Neuronal stem cell (in vitro differentiated cells): ENCODE results near the gene ITGA2.
A peak's percentile ranks its signal among the peaks of the same experiment; 100 is the strongest.

Source experiments
- DNase-seq: peaks from one replicate; pipeline ENCODE4 v3.0.0-alpha.2; 2013; ENCODE audit warnings: low spot score
- H2AFZ ChIP-seq: one replicate; pipeline ENCODE4 v1.6.1; 2013; ENCODE audit warnings: mild to moderate bottlenecking, low read length, inconsistent platforms
- H2AK5ac ChIP-seq: 2 replicates; pipeline ENCODE4 v1.6.1; 2013; ENCODE audit warnings: low read depth, mild to moderate bottlenecking, inconsistent platforms, low read length, moderate library complexity, mixed read lengths
- H2BK120ac ChIP-seq: 2 replicates; pipeline ENCODE4 v1.6.1; 2013; ENCODE audit warnings: low read depth, mild to moderate bottlenecking, inconsistent platforms, low read length, moderate library complexity, mixed read lengths
- H2BK12ac ChIP-seq: one replicate; pipeline ENCODE4 v1.6.1; 2013; ENCODE audit warnings: low read length, inconsistent platforms
- H2BK15ac ChIP-seq: 2 replicates; pipeline ENCODE4 v1.6.1; 2013; ENCODE audit warnings: mild to moderate bottlenecking, low read length, inconsistent platforms, mixed read lengths
- H2BK5ac ChIP-seq: one replicate; pipeline ENCODE4 v1.6.1; 2013; ENCODE audit warnings: inconsistent platforms, mild to moderate bottlenecking, low read length, moderate library complexity
- H3K14ac ChIP-seq: one replicate; pipeline ENCODE4 v1.6.1; 2013; ENCODE audit warnings: low read length, inconsistent platforms
- H3K18ac ChIP-seq: 2 replicates; pipeline ENCODE4 v1.6.1; 2013; ENCODE audit warnings: low read length, inconsistent platforms
- H3K23ac ChIP-seq: 2 replicates; pipeline ENCODE4 v1.6.1; 2013; ENCODE audit warnings: low read depth, mild to moderate bottlenecking, mixed read lengths, low read length, inconsistent platforms; ENCODE audit not compliant: poor library complexity
- H3K27ac ChIP-seq: replicated peaks from 3 replicates; pipeline ENCODE4 v1.5.1; 2013; ENCODE audit warnings: low read length, inconsistent platforms
- H3K27me3 ChIP-seq, 3 experiments: 2 replicates each; pipeline ENCODE4 v1.6.1; 2013; ENCODE audit warnings: low read length in 3 of 3, mild to moderate bottlenecking in 2 of 3, inconsistent platforms in 1 of 3, low read depth in 1 of 3, mixed read lengths in 1 of 3, moderate library complexity in 1 of 3; ENCODE audit not compliant: control insufficient read depth in 3 of 3, insufficient read depth in 3 of 3
- H3K36me3 ChIP-seq, 2 donors: replicated peaks in 1 of 2; 2 replicates each; pipeline ENCODE4 v1.6.1; 2013; ENCODE audit warnings: low read length in 2 of 2; ENCODE audit not compliant: control insufficient read depth in 2 of 2, insufficient read depth in 2 of 2
- H3K4ac ChIP-seq: 2 replicates; pipeline ENCODE4 v1.6.1; 2013; ENCODE audit warnings: inconsistent platforms, mild to moderate bottlenecking, low read length, moderate library complexity
- H3K4me1 ChIP-seq, 2 donors: 1 replicate in 1 of 2; 2 replicates in 1 of 2; pipeline ENCODE4 v1.6.1; 2013; ENCODE audit warnings: low read length in 2 of 2, low read depth in 1 of 2; ENCODE audit not compliant: control insufficient read depth in 2 of 2, insufficient read depth in 1 of 2
- H3K4me2 ChIP-seq: one replicate; pipeline ENCODE4 v1.6.1; 2013; ENCODE audit warnings: mild to moderate bottlenecking, low read length, inconsistent platforms; ENCODE audit not compliant: insufficient read depth, poor library complexity, severe bottlenecking
- H3K4me3 ChIP-seq, 2 donors: 2 replicates each; pipeline ENCODE4 v1.5.1; 2013; ENCODE audit warnings: low read length in 2 of 2, mild to moderate bottlenecking in 2 of 2, inconsistent platforms in 1 of 2, moderate library complexity in 1 of 2
- H3K79me1 ChIP-seq: one replicate; pipeline ENCODE4 v1.6.1; 2013; ENCODE audit warnings: low read depth, mild to moderate bottlenecking, inconsistent platforms, low read length, moderate library complexity
- H3K9ac ChIP-seq: one replicate; pipeline ENCODE4 v1.6.1; 2013; ENCODE audit warnings: mild to moderate bottlenecking, low read depth, low read length, inconsistent platforms; ENCODE audit not compliant: poor library complexity
- H3K9me3 ChIP-seq, 2 donors: replicated peaks in 1 of 2; 2 replicates each; pipeline versions ENCODE3 to v1.6.1; 2013; ENCODE audit warnings: low read length in 2 of 2, mild to moderate bottlenecking in 2 of 2, inconsistent platforms in 1 of 2, low read depth in 1 of 2, mixed read lengths in 1 of 2, moderate library complexity in 1 of 2; ENCODE audit not compliant: control insufficient read depth in 2 of 2, insufficient read depth in 1 of 2
- H4K8ac ChIP-seq: one replicate; pipeline ENCODE4 v1.6.1; 2013; ENCODE audit warnings: low read depth, mild to moderate bottlenecking, inconsistent platforms, low read length, moderate library complexity
- H4K91ac ChIP-seq: one replicate; pipeline ENCODE4 v1.6.1; 2013; ENCODE audit warnings: low read length, low read depth, mild to moderate bottlenecking, inconsistent platforms; ENCODE audit not compliant: poor library complexity
- WGBS, 2 donors: extraction: QIAGEN DNeasy Blood & Tissue Kit; methylation state at CpG; one replicate each; pipeline ENCODE4 v1.1.7; 2013; ENCODE audit warnings: missing lambda C conversion rate in 2 of 2, mixed read lengths in 1 of 2; ENCODE audit not compliant: insufficient read length in 2 of 2, insufficient replicate concordance in 1 of 2; ENCODE audit errors: extremely low coverage in 2 of 2; 5-methylcytosine and 5-hydroxymethylcytosine counted together

The ITGA2 gene

GRCh38 chr5:53023969-53024368 is 34.8 kb downstream of the ITGA2 start:
- Histone ChIP-seq H2BK5ac (no peak overlapping the region), H3K9ac (no peak overlapping the region), H3K18ac (no peak overlapping the region), H2AFZ (no peak overlapping the region), H2AK5ac (no peak overlapping the region), H3K4me3 (no peak overlapping the region), H3K36me3 (no peaks in the 10 kb centered on the region), H3K9me3 (no peaks in the 10 kb centered on the region), H3K14ac (no peak overlapping the region), H3K4ac (no peak overlapping the region), H3K4me2 (no peak overlapping the region), H3K27ac (no peak overlapping the region), H4K91ac (no peak overlapping the region), H3K4me1 (no peaks in the 10 kb centered on the region), H3K23ac (no peak overlapping the region), H4K8ac (no peak overlapping the region), H2BK12ac (no peak overlapping the region), H3K79me1 (no peaks in the 10 kb centered on the region), H2BK15ac (no peak overlapping the region), H2BK120ac (no peak overlapping the region), H3K27me3 (no peaks in the 10 kb centered on the region)
- WGBS, 2 donors: no CpG with 5 or more reads among the region's 2 CpGs
- no peak for DNase-seq

- no peak overlapping the region for H3K27ac ChIP-seq
- H3K14ac ChIP-seq: no peak overlapping the region
- H2BK15ac ChIP-seq: no peak overlapping the region
- no peak overlapping the region for H2BK12ac ChIP-seq
- no peaks in the 10 kb centered on the region for H3K36me3 ChIP-seq
- H3K4me1 ChIP-seq: no peaks in the 10 kb centered on the region
- no peak overlapping the region for H4K8ac ChIP-seq
- no peak overlapping the region for H3K23ac ChIP-seq
- H3K4ac ChIP-seq: no peak overlapping the region
- no peak overlapping the region for H2AK5ac ChIP-seq
- no CpG with 5 or more reads among the region's 4 CpGs for WGBS, 2 donors
- no peak overlapping the region for H3K9ac ChIP-seq
- no peak overlapping the region for H2BK5ac ChIP-seq
- H3K18ac ChIP-seq: no peak overlapping the region
- H4K91ac ChIP-seq: no peak overlapping the region
- H3K27me3 ChIP-seq: no peaks in the 10 kb centered on the region
- no peak overlapping the region for H2AFZ ChIP-seq
- H3K4me2 ChIP-seq: no peak overlapping the region
- no peak for DNase-seq
- no peaks in the 10 kb centered on the region for H3K9me3 ChIP-seq
- H3K79me1 ChIP-seq: no peaks in the 10 kb centered on the region
- H3K4me3 ChIP-seq: no peak overlapping the region
- H2BK120ac ChIP-seq: no peak overlapping the region
These were observed 35.4 kb downstream of the ITGA2 start for GRCh38 chr5:53024535-53024934.

- Histone ChIP-seq H2BK120ac (no peak overlapping the region), H3K27me3 (no peaks in the 10 kb centered on the region), H4K91ac (no peak overlapping the region), H3K79me1 (no peaks in the 10 kb centered on the region), H3K23ac (no peak overlapping the region), H2BK12ac (no peak overlapping the region), H3K4me2 (no peak overlapping the region), H2BK15ac (no peak overlapping the region), H2AFZ (no peak overlapping the region), H3K27ac (no peak overlapping the region), H3K4ac (no peak overlapping the region), H3K18ac (no peak overlapping the region), H3K36me3 (no peaks in the 10 kb centered on the region), H3K4me3 (no peak overlapping the region), H3K14ac (no peak overlapping the region), H3K9ac (no peak overlapping the region), H3K9me3 (no peaks in the 10 kb centered on the region), H4K8ac (no peak overlapping the region), H2BK5ac (no peak overlapping the region), H3K4me1 (no peaks in the 10 kb centered on the region), H2AK5ac (no peak overlapping the region)
- no peak for DNase-seq
- no CpG with 5 or more reads among the region's 5 CpGs for WGBS, 2 donors
These were observed 36.3 kb downstream of the ITGA2 start for GRCh38 chr5:53025487-53025886.

GRCh38 chr5:53027913-53028312 is 38.8 kb downstream of the ITGA2 start:
- Histone ChIP-seq H3K23ac (no peak overlapping the region), H3K14ac (no peak overlapping the region), H3K4me2 (no peak overlapping the region), H3K9ac (no peak overlapping the region), H3K4me1 (no peaks in the 10 kb centered on the region), H3K79me1 (no peaks in the 10 kb centered on the region), H4K8ac (no peak overlapping the region), H2AK5ac (no peak overlapping the region), H3K36me3 (no peaks in the 10 kb centered on the region), H3K18ac (no peak overlapping the region), H2BK5ac (no peak overlapping the region), H2BK120ac (no peak overlapping the region), H4K91ac (no peak overlapping the region), H2BK12ac (no peak overlapping the region), H3K4ac (no peak overlapping the region), H3K27me3 (no peaks in the 10 kb centered on the region), H2BK15ac (no peak overlapping the region), H2AFZ (peak overlapping the region; percentile 2), H3K4me3 (no peak overlapping the region), H3K27ac (no peak overlapping the region), H3K9me3 (no peaks in the 10 kb centered on the region)
- no peak for DNase-seq
- no CpG with 5 or more reads among the region's 4 CpGs for WGBS, 2 donors
